HK-2 (cell line): ENCODE results near the gene PLCB1.
"Not testable (repeated sequence)": the region's sequence is repeated elsewhere in the genome, so short reads cannot be mapped to it uniquely, and the experiment has no call there.

ENCODE experiments used
- DNase-seq: peaks from one replicate; pipeline ENCODE4 v3.0.0-alpha.2; 2018; ENCODE audit not compliant: unreplicated experiment

The PLCB1 gene

GRCh38 chr20:8602389-8603116 is 470.5 kb downstream of the PLCB1 start:
- DNase-seq, result no peak

DNA sequence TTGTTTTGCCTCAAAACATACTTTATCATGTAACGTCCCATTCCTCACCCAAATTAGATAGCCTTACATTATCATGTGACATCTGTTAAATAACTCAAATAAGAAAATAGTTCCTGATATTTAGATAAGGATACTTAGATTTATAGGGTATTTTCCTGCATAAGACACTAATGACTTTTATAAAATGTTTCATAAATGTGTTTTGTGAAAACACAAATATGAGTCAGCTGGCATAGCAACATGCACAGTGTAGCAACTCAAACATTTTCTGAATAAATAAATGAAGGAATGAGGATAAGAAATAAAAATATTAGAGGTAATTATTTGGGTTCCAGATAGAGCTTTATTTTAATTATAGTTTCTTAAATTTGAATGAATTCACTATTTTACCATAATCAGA is 476.4 kb downstream of the PLCB1 start:
- no peak for DNase-seq

- DNase-seq, result no peak
Observed at GRCh38 chr20:8616792-8617191, 484.7 kb downstream of the PLCB1 start.

DNA sequence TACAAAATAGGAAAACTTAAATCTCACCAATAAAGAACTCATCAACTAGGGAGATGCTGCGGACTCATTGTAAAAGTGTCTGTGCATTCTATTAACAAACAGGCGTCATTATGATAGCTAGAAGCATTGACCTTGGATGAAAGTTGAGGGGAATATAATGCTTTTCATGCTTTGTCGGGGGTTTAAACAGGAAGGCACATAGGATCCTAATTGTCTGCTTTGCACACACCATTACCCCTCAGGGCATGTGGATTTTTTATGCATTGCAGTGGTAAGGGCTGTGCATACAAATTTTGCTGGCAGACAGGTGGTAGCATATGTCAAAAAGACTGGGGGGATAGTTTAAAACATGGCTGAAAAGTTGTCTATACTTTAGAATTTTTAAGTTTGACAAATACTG is 488.9 kb downstream of the PLCB1 start:
- no peak for DNase-seq

GRCh38 chr20:8624046-8624445 is 492.0 kb downstream of the PLCB1 start:
- DNase-seq, result no peak

GRCh38 chr20:8624616-8625015 is 492.6 kb downstream of the PLCB1 start:
- DNase-seq, result no peak

GRCh38 chr20:8627340-8628004 is 495.4 kb downstream of the PLCB1 start:
- DNase-seq, result no peak

DNA sequence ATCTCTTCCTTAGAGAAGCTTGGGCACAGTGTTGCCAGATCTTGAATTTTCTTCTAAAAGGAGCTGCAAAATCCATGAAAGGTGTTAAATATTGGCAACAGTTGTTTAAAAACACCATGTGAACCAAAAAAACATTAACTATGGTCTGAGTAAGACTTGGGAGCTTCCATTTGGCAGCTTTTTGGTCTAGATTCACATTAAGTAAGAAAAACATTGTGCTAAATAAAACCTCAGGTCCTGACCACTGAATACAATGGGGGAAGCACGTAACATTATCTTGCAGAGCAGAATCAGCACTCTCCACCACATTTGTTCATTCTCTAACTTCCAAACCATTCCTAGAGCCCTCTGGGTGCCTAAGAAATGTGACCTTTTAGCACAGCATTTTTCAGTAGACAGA is 499.2 kb downstream of the PLCB1 start:
- DNase-seq, result no peak

- DNase-seq, result no peak
Observed at GRCh38 chr20:8633366-8633765, 501.3 kb downstream of the PLCB1 start.

GRCh38 chr20:8635048-8635572 is 503.0 kb downstream of the PLCB1 start:
- DNase-seq, result no peak

- no peak for DNase-seq
Observed at GRCh38 chr20:8635837-8636236, 503.8 kb downstream of the PLCB1 start.

DNA sequence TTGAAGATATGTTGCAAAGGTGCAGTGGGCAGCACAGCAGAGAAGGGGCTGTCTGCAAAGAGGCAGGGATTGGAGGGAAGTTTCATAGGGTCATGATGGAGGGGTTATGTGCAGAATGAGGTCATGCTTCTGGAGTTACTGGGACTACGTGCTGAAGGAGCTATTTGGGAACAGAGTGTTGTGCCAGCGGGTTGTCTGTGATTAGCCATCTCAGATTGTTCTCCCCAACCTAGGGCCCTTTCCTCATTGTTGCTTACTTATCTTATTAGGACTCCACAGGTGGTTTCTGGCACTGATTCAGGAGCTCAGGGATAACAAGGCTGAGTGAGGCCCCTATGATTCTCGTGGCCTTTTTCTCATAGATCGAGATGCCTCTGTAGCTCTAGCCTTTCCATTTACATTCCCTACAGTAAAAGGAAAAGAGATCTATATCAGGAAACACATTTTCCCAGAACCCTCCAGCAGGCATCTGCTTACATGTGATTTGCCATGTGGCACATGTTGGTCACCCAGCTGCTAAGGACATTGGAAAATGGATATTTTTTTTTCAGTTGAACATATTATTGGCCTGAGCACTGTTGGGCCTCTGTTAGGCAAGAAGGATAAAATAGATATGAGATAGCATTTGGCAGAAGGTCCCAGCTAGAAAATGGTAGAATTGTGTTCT is 507.2 kb downstream of the PLCB1 start:
- no peak for DNase-seq

GRCh38 chr20:8640461-8640860 is 508.4 kb downstream of the PLCB1 start:
- DNase-seq, result no peak

DNA sequence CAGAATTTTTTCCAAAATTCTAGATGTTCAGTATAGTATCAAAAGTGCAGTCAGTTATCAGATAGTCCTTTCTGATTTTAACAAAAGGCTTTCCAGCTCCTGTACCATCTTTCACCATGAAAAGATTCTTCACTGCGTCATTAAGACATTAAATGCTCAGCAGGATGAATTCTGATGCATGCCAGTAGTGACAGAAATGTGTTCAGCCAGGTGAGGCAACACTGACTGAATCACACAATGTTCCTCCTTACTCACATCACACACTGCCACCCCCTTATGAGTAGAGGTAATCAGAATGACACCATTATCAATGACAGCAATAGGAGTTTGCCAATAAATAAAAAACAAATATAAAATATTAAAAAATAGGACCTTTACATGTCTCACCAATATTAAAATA is 510.2 kb downstream of the PLCB1 start:
- DNase-seq, result no peak

- not testable (repeated sequence) for DNase-seq
Observed at GRCh38 chr20:8644468-8644867, 512.4 kb downstream of the PLCB1 start.

- no peak for DNase-seq
Observed at GRCh38 chr20:8645326-8645725, 513.3 kb downstream of the PLCB1 start.

GRCh38 chr20:8646033-8646441 is 514.0 kb downstream of the PLCB1 start:
- no peak for DNase-seq

DNA sequence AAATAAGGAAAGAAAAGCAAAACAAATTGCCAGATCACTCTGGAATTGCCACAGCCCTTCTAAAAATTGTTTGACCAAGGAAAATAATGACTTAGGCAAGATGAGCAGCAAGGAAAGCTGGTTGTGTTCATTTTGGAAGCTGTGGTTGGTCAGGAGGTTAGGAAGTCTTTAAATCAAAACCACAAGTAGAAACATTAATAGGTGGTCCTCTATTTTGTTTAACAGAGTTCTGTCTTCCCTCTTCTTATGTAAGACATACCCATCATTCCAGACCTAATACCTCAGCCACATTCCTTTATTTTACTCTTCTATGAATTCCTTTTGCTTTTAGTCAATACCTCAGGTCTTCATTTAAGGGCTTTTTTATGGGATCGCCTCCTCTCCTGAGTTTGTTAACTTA is 514.6 kb downstream of the PLCB1 start:
- no peak for DNase-seq

- no peak for DNase-seq
Observed at GRCh38 chr20:8647961-8648441, 515.9 kb downstream of the PLCB1 start.

GRCh38 chr20:8648466-8648865 is 516.4 kb downstream of the PLCB1 start:
- DNase-seq, result no peak

DNA sequence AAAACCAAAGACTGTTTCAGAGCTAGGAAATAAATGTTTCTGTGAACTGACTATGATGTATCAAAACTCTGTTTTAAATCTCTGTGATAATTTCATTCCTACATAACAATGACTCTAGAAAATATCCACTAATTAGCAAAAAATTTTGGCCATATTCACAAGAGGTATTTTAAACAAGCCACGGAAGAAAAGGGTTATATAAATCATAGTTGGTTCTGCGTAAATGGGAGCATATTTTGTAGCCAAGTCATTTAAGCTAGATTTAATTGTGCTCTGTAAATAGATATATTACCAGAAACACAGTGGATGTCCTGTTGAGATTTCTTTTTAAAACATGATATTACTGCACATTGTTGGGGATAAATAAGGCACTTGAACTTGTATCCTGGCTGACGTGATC is 520.3 kb downstream of the PLCB1 start:
- DNase-seq, result no peak

GRCh38 chr20:8654486-8654885 is 522.4 kb downstream of the PLCB1 start:
- no peak for DNase-seq

DNA sequence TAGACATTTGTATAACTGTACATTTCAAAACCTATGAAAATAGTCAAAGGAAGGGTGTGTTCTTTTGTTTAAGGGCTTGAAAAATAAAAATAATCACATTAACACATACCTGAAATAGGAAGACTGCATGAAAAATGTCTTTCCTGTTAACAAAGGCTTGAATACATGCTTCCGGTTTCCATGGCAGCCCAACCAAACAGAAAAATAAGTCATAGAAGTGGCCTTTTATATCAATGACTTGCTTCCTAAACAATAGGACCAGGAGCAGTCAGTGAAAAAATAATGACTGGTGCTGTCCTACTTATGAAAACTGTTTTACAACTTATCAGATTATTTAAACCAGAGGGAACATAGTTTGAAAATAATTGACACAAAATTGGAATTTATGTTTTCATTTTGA is 524.3 kb downstream of the PLCB1 start:
- no peak for DNase-seq
